Keratinocyte (primary cell): ENCODE results near the gene HMSD. TPM values are rescaled to one million over a fixed set of nuclear protein-coding genes. Genes with fewer than 3 reads are reported as not detected.

Experiments
- DNase-seq: peaks from one replicate; pipeline ENCODE4 v3.0.0-alpha.2; 2011; ENCODE audit warnings: low read depth, missing footprints, low spot score
- FAIRE-seq: peaks from 2 replicates; lab custom pipeline; 2011; peaks lifted over from hg19 to GRCh38; lab: Jason Lieb, UNC
- H2AFZ ChIP-seq: 2 replicates; pipeline ENCODE4 v1.6.0; 2012; ENCODE audit warnings: low read length, control low read depth, inconsistent platforms; ENCODE audit not compliant: control insufficient read depth
- H3K27ac ChIP-seq: 2 replicates; pipeline ENCODE4 v1.5.1; 2011; ENCODE audit warnings: low read length; ENCODE audit not compliant: control insufficient read depth, insufficient read depth
- H3K27me3 ChIP-seq: 3 replicates; pipeline ENCODE4 v1.6.0; 2011; ENCODE audit warnings: low read length; ENCODE audit not compliant: control insufficient read depth, insufficient read depth; ENCODE audit errors: extremely low read depth
- H3K36me3 ChIP-seq, 2 experiments: 2 replicates in 1 of 2; 3 replicates in 1 of 2; pipeline ENCODE4 v1.5.1; 2011; ENCODE audit warnings: low read length in 2 of 2, mild to moderate bottlenecking in 1 of 2; ENCODE audit not compliant: control insufficient read depth in 2 of 2, insufficient read depth in 2 of 2; ENCODE audit errors: extremely low read depth in 1 of 2
- H3K4me1 ChIP-seq: 3 replicates; pipeline ENCODE4 v1.5.1; 2011; ENCODE audit warnings: low read length; ENCODE audit not compliant: control insufficient read depth, insufficient read depth; ENCODE audit errors: extremely low read depth
- H3K4me2 ChIP-seq: 3 replicates; pipeline ENCODE4 v1.6.0; 2011; ENCODE audit warnings: low read depth, low read length; ENCODE audit not compliant: control insufficient read depth, insufficient read depth; ENCODE audit errors: extremely low read depth
- H3K4me3 ChIP-seq, 3 experiments: fragments of 200-600 bp in 1 of 3; sonication (generic) in 1 of 3; 2 replicates in 2 of 3; 3 replicates in 1 of 3; pipeline ENCODE4 v1.5.1; 2011 to 2016; ENCODE audit warnings: low read length in 3 of 3, mild to moderate bottlenecking in 3 of 3, control low read depth in 2 of 3, inconsistent platforms in 1 of 3, low read depth in 1 of 3, mixed read lengths in 1 of 3, mixed run types in 1 of 3, moderate library complexity in 1 of 3; ENCODE audit not compliant: control insufficient read depth in 2 of 3, insufficient read depth in 2 of 3; ENCODE audit errors: extremely low read depth in 1 of 3
- H3K79me2 ChIP-seq: 2 replicates; pipeline ENCODE4 v1.6.0; 2012; ENCODE audit warnings: low read length; ENCODE audit not compliant: control insufficient read depth, insufficient read depth
- H3K9ac ChIP-seq: 3 replicates; pipeline ENCODE4 v1.6.0; 2011; ENCODE audit warnings: low read length; ENCODE audit not compliant: control insufficient read depth, insufficient read depth; ENCODE audit errors: extremely low read depth
- H3K9me1 ChIP-seq: 3 replicates; pipeline ENCODE4 v1.6.0; 2011; ENCODE audit warnings: low read length; ENCODE audit not compliant: control insufficient read depth, insufficient read depth; ENCODE audit errors: extremely low read depth
- H3K9me3 ChIP-seq: 2 replicates; pipeline ENCODE4 v1.5.1; 2012; ENCODE audit warnings: low read depth, low read length; ENCODE audit not compliant: control insufficient read depth
- H4K20me1 ChIP-seq: 3 replicates; pipeline ENCODE4 v1.6.0; 2011; ENCODE audit warnings: low read length; ENCODE audit not compliant: control insufficient read depth, insufficient read depth; ENCODE audit errors: extremely low read depth
- EZH2 ChIP-seq: IDR thresholded peaks from one replicate; pipeline ENCODE4 v1.6.1; 2012; ENCODE audit warnings: inconsistent platforms, mild to moderate bottlenecking, low read length, moderate library complexity
- dilution Hi-C: fragments of 300-500 bp; cut with MboI; formaldehyde crosslinking; loops from one replicate; pipeline ENCODE4 v1.7.0; 2020; ENCODE audit warnings: low sequenced_read_pairs; ENCODE audit not compliant: extremely low pct_ligation_motif_present
- polyA plus RNA-seq, 5 experiments: library from polyadenylated mRNA; depleted of rRNA in 3 of 5; stranded (reverse) in 3 of 5; stranded (forward) in 1 of 5; unstranded in 1 of 5; fragments of >200 nt; gene quantifications; 1 replicate in 1 of 5; 2 replicates in 3 of 5; 3 replicates in 1 of 5; pipeline versions ENCODE4 v1.2.1 to v1.2.3, GENCODE V29; 2011 to 2012; ENCODE audit warnings: missing spikeins in 2 of 5, low read depth in 1 of 5, low replicate concordance in 1 of 5
- TF ChIP-seq, protein P1 (sequence below), 3 experiments: IDR thresholded peaks in 1 of 3; conservative IDR thresholded peaks in 1 of 3; optimal IDR thresholded peaks in 1 of 3; 2 replicates in 2 of 3; 3 replicates in 1 of 3; pipeline versions ENCODE3 to v1.5.1; 2011; ENCODE audit warnings: low read length in 3 of 3, mild to moderate bottlenecking in 3 of 3, moderate library complexity in 2 of 3, control low read depth in 1 of 3, inconsistent platforms in 1 of 3; ENCODE audit not compliant: insufficient read depth in 2 of 3; ENCODE audit errors: extremely low read depth in 1 of 3

HMSD gene
- polyA plus RNA-seq, 1 donor (not counting 4 experiments of a cell fraction or from before 2014, with no cell fraction given) = 1.2 TPM

DNA sequence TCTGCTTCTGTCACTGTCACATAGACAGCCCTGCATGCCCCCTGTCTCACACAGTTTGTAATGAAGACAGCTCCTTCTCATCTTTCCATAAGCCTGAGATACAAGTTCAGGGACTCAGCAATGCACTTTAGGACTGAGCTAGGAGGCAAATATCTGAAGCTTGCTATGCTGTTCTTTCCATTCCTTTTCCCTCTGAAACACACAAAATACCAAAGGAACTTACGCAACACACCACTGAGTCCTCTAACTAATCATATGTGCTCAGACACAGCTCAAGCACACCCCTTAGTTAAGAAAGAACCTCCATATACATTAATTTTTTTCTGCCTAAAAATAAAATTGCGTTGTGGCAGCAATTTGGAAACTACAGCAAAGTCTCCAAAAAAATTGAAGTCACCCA, 38.6 kb downstream of the HMSD start:
- no peaks in the 10 kb centered on the region for H4K20me1 ChIP-seq
- TF ChIP-seq, protein P1, sequence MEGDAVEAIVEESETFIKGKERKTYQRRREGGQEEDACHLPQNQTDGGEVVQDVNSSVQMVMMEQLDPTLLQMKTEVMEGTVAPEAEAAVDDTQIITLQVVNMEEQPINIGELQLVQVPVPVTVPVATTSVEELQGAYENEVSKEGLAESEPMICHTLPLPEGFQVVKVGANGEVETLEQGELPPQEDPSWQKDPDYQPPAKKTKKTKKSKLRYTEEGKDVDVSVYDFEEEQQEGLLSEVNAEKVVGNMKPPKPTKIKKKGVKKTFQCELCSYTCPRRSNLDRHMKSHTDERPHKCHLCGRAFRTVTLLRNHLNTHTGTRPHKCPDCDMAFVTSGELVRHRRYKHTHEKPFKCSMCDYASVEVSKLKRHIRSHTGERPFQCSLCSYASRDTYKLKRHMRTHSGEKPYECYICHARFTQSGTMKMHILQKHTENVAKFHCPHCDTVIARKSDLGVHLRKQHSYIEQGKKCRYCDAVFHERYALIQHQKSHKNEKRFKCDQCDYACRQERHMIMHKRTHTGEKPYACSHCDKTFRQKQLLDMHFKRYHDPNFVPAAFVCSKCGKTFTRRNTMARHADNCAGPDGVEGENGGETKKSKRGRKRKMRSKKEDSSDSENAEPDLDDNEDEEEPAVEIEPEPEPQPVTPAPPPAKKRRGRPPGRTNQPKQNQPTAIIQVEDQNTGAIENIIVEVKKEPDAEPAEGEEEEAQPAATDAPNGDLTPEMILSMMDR (optimal IDR thresholded peaks at IDR 0.05 in 1 of 3, IDR thresholded peaks at IDR 0.05 in 1 of 3, conservative IDR thresholded peaks at IDR 0.05 in 1 of 3; ENCODE audit: extremely low read depth in 1 of 3, insufficient read depth in 2 of 3, low read length in 3 of 3) = no peak
- no peak for TF ChIP-seq EZH2
- FAIRE-seq (no peak), DNase-seq (no peak)
- no peak overlapping the region for H3K27ac ChIP-seq
- no peak overlapping the region for H3K4me2 ChIP-seq
- no peaks in the 10 kb centered on the region for H3K9me3 ChIP-seq
- H3K79me2 ChIP-seq = no peaks in the 10 kb centered on the region
- dilution Hi-C loops = no loop called here
- H3K27me3 ChIP-seq = no peaks in the 10 kb centered on the region
- no peaks in the 10 kb centered on the region for H3K4me1 ChIP-seq
- H3K36me3 ChIP-seq = peaks cover 12 to 24% of the 10 kb centered on the region in 2 experiments
- H3K4me3 ChIP-seq = no peak overlapping the region
- H3K9ac ChIP-seq = no peak overlapping the region
- H3K9me1 ChIP-seq = no peaks in the 10 kb centered on the region
- H2AFZ ChIP-seq = no peak overlapping the region

DNA sequence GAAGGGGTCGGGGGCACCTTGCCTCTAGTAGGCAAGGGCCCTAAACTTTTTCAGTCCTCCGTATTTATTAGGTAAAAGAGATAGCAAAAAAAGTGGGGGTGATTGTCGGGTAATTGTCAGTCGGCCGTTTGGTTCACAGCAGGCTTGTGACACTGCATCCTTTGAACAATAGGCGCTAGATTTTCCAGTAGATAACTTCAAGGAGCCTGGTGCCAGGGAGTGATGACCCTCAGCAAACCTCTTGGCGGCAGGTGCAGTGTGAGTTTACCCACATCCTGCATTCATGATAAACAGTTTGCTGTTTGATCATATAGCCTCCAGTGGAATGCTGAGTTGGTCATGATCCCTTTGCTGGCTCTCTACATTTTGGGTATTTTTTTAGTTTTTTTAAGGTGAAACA, 43.6 kb downstream of the HMSD start:
- FAIRE-seq = no peak

More for the DNA sequence above, 43.6 kb downstream of the HMSD start:
- Histone ChIP-seq H3K9me1 (no peaks in the 10 kb centered on the region), H3K9me3 (peaks cover 4% of the 10 kb centered on the region), H3K36me3 (peaks cover 0 to 2% of the 10 kb centered on the region in 2 experiments), H3K79me2 (no peaks in the 10 kb centered on the region), H3K9ac (no peak overlapping the region), H3K4me2 (no peak overlapping the region), H3K27ac (no peak overlapping the region), H3K27me3 (no peaks in the 10 kb centered on the region), H3K4me3 (no peak overlapping the region), H4K20me1 (no peaks in the 10 kb centered on the region), H3K4me1 (peaks cover 18% of the 10 kb centered on the region), H2AFZ (no peak overlapping the region)
- TF ChIP-seq, protein P1 (optimal IDR thresholded peaks at IDR 0.05 in 1 of 3, IDR thresholded peaks at IDR 0.05 in 1 of 3, conservative IDR thresholded peaks at IDR 0.05 in 1 of 3; ENCODE audit: extremely low read depth in 1 of 3, insufficient read depth in 2 of 3, low read length in 3 of 3) = no peak
- no peak for TF ChIP-seq EZH2
- DNase-seq = no peak
- dilution Hi-C loops = no loop called here
